ENCODE measurements around the gene SPG11. TPM values are rescaled to one million over a fixed set of nuclear protein-coding genes. Genes with fewer than 3 reads are reported as not detected.
A peak's percentile ranks its signal among the peaks of the same experiment; 100 is the strongest.

The SPG11 gene
- total and polyA plus RNA-seq, 9 of the 15 experiments (the other 6 are each of a cell fraction or from before 2014, with no cell fraction given), result 23.3 to 71.2 (median 45.6) TPM

- TF ChIP-seq FOXM1 (IDR thresholded peaks at IDR 0.05; ENCODE audit: low read depth) (peak; percentile 28; the same call in 1 of the 2 replicates), FOXM1 (CRISPR knock-in tag; IDR thresholded peaks at IDR 0.05; ENCODE audit: low read depth) (0 out of 2 replicates have a peak, but pooled peaks have one; percentile 29), MEF2A (IDR thresholded peaks at IDR 0.05; ENCODE audit: control insufficient read depth, low read depth, low read length) (no peak), ZNF780A (CRISPR knock-in tag; IDR thresholded peaks at IDR 0.05) (no peak), THRA (IDR thresholded peaks at IDR 0.05) (no peak), ZNF224 (CRISPR knock-in tag; IDR thresholded peaks at IDR 0.05) (0 out of 2 replicates have a peak, but pooled peaks have one; percentile 61), PCBP2 (IDR thresholded peaks at IDR 0.05; ENCODE audit: low read depth, low read length, poor library complexity, severe bottlenecking) (no peak), STAG1 (CRISPR knock-in tag; IDR thresholded peaks at IDR 0.05; ENCODE audit: borderline replicate concordance) (peak; percentile 84), LCOR (CRISPR knock-in tag; IDR thresholded peaks at IDR 0.05) (peak; percentile 93), ZNF696 (CRISPR knock-in tag; conservative IDR thresholded peaks at IDR 0.05) (no peak), SMAD2 (IDR thresholded peaks at IDR 0.05; ENCODE audit: low read depth, low read length) (no peak), CAMTA2 (CRISPR knock-in tag; conservative IDR thresholded peaks at IDR 0.05) (no peak), HCFC1 (IDR thresholded peaks at IDR 0.05; ENCODE audit: low read depth, low read length) (peak; percentile 70), ZFP36 (IDR thresholded peaks at IDR 0.05; ENCODE audit: low read depth, low read length, partially characterized antibody) (no peak), ZNF766 (CRISPR knock-in tag; conservative IDR thresholded peaks at IDR 0.05) (peak; percentile 89), ZZZ3 (IDR thresholded peaks at IDR 0.05) (no peak), PHF21A (IDR thresholded peaks at IDR 0.05; ENCODE audit: borderline replicate concordance, low read depth) (no peak), ZNF511 (CRISPR knock-in tag; IDR thresholded peaks at IDR 0.05) (peak; percentile 93), ESRRB (CRISPR knock-in tag; IDR thresholded peaks at IDR 0.05; ENCODE audit: borderline replicate concordance) (peak; percentile 55; the same call in 1 of the 2 replicates), ZNF253 (CRISPR knock-in tag; conservative IDR thresholded peaks at IDR 0.05) (no peak; the same call in 1 of the 2 replicates)
- TF ChIP-seq, protein P1, sequence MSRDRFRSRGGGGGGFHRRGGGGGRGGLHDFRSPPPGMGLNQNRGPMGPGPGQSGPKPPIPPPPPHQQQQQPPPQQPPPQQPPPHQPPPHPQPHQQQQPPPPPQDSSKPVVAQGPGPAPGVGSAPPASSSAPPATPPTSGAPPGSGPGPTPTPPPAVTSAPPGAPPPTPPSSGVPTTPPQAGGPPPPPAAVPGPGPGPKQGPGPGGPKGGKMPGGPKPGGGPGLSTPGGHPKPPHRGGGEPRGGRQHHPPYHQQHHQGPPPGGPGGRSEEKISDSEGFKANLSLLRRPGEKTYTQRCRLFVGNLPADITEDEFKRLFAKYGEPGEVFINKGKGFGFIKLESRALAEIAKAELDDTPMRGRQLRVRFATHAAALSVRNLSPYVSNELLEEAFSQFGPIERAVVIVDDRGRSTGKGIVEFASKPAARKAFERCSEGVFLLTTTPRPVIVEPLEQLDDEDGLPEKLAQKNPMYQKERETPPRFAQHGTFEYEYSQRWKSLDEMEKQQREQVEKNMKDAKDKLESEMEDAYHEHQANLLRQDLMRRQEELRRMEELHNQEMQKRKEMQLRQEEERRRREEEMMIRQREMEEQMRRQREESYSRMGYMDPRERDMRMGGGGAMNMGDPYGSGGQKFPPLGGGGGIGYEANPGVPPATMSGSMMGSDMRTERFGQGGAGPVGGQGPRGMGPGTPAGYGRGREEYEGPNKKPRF (IDR thresholded peaks at IDR 0.05; ENCODE audit: low read depth, low read length), result no peak
- TF ChIP-seq, protein P2, sequence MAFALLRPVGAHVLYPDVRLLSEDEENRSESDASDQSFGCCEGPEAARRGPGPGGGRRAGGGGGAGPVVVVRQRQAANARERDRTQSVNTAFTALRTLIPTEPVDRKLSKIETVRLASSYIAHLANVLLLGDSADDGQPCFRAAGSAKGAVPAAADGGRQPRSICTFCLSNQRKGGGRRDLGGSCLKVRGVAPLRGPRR (CRISPR knock-in tag; IDR thresholded peaks at IDR 0.05), result no peak
- TF ChIP-seq, protein P3, sequence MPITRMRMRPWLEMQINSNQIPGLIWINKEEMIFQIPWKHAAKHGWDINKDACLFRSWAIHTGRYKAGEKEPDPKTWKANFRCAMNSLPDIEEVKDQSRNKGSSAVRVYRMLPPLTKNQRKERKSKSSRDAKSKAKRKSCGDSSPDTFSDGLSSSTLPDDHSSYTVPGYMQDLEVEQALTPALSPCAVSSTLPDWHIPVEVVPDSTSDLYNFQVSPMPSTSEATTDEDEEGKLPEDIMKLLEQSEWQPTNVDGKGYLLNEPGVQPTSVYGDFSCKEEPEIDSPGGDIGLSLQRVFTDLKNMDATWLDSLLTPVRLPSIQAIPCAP (CRISPR knock-in tag; IDR thresholded peaks at IDR 0.05; ENCODE audit: borderline replicate concordance), result peak; percentile 82; the same call in 1 of the 2 replicates
Measured at GRCh38 chr15:44663410-44664308, at the start of gene SPG11 (continued).

All from K562 (cell line).